Panc1 (cell line): ENCODE data around the gene IRF2.

Experiments used
- POLR2AphosphoS5 ChIP-seq: IDR thresholded peaks from 2 replicates; pipeline ENCODE4 v1.6.1; 2012; ENCODE audit warnings: mild to moderate bottlenecking, low read depth, low read length, moderate library complexity
- TF ChIP-seq, protein P1 (sequence below): fragments of 450-650 bp; IDR thresholded peaks from 2 replicates; pipeline ENCODE4 v1.5.1; 2017; ENCODE audit warnings: mild to moderate bottlenecking

DNA sequence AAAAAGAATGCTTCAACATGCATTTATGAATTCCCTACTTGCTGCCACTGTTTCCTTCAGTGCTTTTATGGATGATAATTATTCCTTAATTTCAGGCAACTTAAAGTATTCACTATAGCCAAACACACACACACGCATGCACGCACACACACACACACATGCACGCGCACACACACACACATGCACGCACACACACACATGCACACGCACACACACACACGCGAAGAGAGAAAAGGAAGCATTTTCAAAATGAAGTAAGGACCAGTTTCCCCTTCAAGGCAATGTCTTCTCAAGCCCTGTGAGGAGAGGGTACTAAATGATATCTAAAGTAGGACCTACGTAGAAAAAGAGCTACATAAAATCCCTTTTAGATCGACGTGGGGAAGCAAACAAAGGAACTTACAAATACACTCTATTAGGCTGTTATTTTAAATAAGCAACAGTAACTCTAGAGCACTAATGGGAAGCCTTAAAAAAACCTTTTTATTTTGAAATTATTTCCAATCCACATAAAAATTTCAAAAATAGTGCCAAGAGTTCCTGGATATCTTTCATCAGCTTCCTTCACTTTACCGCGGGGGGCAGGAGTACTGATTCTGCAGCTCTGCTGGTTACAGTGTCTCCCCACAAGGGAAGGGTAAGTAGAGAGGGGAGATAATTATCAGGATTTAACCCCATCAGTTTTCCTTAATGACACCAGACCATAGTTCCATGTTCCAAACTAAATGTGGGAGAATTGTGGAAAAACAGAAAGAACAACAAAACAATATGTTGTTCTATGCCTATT, 13.7 kb downstream of the IRF2 start:
- TF ChIP-seq, protein P1, sequence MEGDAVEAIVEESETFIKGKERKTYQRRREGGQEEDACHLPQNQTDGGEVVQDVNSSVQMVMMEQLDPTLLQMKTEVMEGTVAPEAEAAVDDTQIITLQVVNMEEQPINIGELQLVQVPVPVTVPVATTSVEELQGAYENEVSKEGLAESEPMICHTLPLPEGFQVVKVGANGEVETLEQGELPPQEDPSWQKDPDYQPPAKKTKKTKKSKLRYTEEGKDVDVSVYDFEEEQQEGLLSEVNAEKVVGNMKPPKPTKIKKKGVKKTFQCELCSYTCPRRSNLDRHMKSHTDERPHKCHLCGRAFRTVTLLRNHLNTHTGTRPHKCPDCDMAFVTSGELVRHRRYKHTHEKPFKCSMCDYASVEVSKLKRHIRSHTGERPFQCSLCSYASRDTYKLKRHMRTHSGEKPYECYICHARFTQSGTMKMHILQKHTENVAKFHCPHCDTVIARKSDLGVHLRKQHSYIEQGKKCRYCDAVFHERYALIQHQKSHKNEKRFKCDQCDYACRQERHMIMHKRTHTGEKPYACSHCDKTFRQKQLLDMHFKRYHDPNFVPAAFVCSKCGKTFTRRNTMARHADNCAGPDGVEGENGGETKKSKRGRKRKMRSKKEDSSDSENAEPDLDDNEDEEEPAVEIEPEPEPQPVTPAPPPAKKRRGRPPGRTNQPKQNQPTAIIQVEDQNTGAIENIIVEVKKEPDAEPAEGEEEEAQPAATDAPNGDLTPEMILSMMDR: no peak
- TF ChIP-seq POLR2AphosphoS5: no peak
